ENCODE results near the gene GSTO2.
A peak's percentile ranks its signal among the peaks of the same experiment; 100 is the strongest.

The GSTO2 gene

DNA sequence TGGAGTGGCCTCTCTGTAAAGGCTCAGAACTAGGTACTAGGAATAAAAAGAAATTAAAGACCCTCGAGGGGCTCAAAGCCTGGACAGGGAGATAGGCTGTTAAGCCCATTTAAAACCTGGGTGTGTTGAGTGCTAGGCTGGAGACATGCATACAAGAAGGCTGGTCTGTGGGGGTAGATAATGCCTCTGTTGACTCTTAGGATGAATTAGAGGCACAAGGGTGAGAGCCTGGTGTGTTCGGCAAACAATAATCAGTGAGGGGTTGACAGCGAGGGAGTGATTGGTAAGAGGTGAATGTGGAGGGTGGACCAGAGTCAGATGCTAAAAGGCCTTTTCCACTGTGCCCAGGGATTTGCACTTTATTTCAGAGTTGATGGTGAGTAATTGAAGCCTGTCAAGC, 12.7 kb downstream of the GSTO2 start:
- no peak for DNase-seq (ENCODE audit: low read depth in 2 of 2)

DNA sequence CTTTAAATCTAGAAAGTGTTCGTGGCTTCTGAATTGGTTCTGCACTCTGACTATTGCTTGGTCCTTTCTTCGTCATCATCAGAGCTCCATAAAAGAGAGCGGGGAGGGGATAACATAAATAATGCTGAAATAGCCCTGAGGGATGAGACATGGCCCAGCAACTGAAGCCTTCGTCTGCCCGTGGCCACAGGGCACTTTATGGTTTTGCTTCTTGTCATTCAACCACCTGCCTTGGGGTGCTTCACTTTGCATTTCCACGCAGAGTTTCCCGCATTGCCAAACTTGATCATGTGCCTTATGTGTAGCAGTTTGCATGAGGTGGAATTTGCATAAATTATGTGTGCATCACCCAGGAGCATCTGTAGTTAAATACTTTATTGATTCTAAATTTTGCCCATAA, 15.9 kb downstream of the GSTO2 start:
- no peak for DNase-seq (ENCODE audit: low read depth in 2 of 2)

DNA sequence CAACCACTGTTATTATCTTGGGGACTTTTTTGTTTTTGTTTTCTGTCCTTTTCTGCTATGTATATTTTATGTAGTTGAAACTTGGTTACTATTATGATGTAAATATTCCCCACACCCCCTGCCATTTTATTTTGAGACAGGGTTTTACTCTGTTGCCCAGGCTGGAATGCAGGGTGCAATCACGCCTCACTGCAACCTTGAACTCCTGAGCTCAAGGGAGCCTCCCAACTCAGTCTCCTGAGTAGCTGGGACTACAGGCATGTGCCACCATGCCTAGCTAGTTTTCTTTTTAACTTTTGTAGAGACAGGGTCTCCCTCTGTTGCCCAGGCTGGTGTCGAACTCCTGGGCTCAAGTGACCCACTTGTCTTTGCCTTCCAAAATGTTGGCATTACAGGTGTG, 18.0 kb downstream of the GSTO2 start:
- DNase-seq (ENCODE audit: low read depth in 2 of 2) = no peak

DNA sequence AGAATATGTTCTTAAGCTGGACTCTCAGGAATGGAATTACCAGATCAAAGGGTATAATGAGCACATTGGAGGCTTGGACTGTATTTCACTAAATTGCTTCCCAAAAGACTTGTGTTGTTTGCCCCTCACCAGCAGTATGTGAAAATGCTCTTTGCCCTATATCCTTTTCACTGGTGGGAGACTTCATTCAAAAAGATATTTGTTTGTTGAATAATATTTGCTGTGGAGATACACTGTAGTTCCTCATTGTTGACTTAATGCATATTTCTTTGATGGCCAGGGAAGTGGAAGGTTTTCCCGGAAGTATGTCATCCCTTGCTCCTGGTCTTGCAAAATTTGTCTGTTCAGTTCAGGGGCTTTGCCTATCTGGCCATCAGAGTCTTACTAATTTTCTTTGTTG, 19.4 kb downstream of the GSTO2 start:
- no peak for DNase-seq (ENCODE audit: low read depth in 2 of 2)

DNA sequence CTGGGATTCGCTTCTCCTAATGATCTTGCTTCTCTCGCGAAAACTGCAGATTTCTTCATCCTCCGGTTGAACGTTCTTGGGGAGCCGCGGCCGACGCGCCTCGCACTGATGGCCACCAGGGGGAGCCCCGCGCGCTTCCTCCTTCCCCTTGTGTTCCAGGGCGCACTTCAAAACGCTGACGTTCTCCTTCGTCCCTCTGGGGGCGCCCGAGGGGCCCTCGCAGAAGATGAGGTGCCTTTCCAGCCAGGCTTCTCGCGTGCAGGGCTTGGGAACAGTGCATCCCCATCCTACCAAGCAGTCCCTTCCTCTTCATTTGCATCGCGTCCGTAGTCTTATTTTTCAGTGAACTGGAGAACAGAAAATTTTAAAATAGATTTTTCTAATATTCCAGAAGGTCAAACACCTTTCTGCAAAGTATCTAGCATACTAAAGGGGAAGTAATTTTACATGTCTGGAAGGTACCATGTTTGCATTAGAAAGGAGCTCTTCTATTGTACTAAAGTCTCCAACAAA, 22.5 kb downstream of the GSTO2 start:
- peak; percentile 70 to 84 for DNase-seq (ENCODE audit: low read depth in 2 of 2)

DNA sequence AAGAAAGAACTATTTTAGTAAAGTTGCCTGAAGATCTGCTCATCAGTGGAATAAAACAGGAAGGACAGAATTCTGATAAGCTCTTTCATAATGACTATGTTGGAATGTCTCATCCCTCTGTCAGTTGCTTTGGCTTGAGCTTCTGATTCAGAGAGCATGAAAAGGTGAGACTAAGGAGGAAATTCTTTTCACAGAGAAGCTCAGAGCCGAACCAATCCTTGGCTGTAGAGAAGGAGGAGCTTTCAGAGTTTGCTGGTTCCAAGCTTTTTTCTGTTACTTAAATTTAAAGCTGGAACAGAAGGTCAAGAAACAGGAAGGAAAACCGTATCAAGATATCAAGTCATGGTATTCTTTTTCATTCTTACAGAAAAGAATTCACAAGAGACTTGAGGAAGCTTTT, 24.0 kb downstream of the GSTO2 start:
- DNase-seq (ENCODE audit: low read depth in 2 of 2) = no peak

DNA sequence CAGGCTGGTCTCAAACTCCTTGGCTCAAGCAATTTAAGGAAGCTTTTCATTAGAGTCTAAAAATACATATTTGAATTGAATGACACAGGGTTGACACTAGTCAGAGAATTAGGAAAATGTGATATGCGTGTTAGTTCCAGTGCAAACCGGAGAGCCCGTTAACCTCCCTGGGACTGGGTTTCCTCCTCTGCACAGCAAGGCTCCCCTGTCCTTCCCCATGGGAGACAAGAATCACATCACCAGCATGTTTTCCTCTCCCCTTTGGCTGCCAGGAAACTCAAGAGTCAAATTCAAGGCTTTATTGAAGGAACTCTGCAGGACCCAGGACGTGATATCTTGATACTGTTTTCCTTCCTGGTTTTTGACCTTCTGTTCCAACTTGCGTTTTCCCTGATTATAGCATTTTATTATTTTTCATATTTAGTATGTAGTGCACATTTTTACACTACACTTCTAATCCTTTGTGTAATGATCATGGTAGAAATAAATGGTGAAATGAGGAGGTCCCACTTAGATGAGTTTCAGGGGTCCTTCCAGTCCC, 24.9 kb downstream of the GSTO2 start:
- DNase-seq (ENCODE audit: low read depth in 2 of 2) = no peak

DNA sequence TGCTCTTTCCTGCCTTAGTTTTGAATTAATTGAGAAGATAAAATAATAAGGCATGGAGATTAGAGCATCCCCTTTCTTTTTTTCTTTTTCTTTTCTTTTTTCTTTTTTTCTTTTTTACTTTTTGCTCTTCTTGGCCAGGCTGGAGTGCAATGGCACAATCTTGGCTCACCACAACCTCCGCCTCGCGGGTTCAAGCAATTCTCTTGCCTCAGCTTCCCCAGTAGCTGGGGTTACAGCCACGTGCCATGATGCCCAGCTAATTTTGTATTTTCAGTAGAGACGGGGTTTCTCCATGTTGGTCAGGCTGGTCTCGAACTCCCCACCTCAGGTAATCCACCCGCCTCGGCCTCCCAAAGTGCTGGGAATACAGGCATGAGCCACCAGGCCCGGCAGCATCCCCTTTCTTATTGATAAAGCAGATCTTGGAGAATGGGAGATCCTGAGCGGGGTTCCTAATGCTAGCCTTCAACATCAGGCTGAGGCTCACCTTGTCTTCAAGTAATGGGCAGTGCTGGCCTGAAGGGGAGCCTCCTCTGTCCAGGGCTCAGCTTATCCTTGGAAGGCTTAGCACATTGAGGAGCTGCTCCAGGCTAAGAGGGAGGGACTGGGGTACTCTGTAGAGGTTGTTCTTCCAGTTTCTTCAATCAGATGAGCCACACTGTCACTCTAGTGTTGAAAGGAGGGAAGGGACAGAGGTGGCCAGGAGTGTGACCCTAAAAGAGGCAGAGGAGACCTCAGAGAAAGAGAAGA, 27.9 kb downstream of the GSTO2 start:
- DNase-seq (ENCODE audit: low read depth in 2 of 2) = no peak

DNA sequence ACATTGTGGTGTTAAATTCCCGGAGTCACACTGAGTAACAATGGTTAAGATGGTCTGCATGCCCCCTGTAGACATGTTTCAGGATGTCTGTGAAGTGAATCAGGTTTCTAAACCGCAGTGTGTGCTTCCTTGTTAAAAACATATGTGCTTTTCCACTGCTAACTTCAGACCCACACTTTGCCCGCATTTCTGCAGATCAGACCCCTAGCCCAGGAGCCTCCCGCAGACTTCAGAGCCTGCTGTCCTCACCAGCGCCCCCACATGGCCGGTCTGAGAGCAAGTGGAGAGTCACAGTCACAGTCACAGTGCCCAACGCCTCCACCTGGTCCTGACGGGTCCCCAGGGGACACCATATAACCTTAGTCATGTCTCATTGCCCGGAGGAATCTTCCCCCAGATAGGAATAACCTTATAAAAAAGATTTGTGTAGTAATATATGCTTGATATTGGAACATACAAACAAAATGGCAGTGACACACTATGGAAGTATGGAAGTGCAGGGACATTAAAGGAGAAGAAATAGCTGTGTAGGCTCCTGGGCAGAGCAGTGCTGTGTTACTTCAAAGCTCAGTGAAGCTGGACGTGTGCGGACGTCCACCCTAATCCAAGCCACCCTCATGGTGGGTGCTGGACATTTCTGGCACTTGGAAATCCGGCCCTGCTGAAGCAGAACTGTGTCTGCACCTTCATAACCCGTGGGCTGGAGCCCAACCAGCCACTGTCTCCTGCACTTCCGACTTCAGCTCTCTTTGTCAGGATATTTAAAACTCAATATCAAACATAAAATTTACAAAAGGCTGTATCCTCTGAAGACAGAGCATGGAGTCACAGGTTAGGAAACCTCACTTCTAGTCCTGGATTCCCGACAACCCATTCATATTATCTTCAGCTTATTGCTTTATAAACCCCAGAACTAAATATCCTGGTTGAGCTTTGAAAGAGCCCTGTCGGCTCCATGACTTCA, 29.0 kb downstream of the GSTO2 start:
- no peak for DNase-seq (ENCODE audit: low read depth in 2 of 2)

DNA sequence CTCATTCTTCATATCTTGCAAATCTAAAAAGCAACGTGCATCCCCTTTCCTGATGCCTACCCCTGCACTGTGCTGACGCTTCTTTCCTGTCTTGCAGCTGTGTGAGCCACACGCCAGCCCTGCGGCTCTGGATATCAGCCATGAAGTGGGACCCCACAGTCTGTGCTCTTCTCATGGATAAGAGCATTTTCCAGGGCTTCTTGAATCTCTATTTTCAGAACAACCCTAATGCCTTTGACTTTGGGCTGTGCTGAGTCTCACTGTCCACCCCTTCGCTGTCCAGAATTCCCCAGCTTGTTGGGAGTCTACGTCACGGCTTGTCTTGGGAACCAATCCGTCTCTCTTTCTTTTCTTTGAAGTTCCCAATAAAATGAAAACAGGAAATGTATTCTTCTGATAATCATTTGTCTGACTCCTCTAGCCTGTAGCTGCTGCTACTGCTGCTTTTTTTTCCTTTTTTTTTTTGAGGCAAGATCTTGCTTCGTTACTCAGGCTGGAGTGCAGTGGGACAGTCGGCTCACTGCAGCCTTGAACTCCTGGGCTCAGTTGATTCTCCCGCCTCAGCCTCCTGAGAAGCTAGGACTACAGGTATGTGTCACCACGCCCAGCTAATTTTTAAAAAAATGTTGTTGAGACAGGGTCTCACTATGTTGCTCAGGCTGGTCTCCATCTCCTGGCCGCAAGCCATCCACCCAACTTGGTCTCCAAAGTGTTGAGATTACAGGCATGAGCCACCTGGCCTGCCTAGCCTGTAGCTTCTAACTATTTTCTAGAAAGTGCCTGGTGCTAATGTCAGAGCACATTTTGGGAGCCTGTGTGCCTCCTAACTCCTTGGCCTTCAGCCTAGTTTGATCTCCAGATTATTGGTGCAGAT, 30.3 kb downstream of the GSTO2 start:
- DNase-seq (ENCODE audit: low read depth in 2 of 2) = no peak

DNA sequence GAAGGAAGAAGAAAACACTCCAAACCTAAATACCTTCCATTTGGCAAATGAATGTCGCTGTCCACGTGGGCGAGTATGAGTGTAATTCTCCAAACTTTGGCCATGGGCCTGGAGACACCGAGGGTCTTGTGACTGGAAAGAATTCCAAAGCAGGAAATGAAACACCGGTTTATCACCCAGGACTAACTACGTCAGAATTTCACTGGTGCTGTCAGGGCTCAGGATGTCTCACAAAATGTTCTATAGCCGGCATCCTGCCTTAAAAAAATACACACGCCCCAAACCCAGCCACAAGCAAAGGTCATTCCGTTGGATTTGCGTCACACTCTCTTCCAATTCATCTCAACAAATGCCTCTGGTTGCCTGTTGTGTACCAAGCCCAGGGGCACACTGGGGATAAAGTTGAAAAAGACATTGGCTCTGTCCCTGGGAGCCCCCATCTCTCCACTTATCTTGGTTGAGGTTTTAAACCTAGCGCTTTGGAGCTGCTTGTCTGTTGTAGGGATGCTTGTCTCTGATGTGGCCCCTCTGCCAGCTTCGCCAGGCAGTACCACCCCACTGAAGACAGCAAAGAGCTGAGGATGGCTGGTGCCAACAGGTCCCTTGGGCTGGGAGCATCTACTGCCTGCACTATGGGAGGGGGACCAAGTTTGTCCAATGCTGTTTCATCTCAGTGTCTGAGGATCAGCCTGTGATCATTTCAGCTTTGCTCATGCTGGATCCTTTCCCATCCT, 31.2 kb downstream of the GSTO2 start:
- DNase-seq (ENCODE audit: low read depth in 2 of 2) = no peak

DNA sequence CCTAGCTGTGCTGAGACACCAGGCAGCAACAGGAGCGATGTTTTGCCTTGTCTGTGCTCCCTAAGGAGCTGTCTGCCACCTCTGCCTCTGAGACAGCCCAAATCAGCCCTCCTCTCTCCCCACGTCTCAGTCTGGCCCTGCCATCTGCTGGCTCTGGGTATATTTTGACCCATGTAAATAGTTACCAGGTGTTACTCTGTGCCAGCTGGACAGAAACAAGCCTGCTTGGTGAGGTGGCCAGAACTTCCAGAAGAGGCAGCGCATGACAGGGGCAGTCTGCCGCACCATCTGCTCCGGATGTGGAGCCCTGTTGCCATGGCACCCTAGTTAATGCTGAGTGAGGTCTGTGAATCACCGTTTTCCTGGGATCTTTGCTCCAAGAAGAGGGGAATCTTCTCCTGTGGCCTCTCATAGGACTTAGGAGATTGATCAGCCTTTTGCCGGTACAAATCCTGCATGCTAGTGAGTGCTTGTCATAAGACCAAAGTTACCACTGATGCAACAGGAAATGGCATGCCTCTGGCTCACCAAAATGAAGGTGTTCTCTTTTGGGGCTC, 31.8 kb downstream of the GSTO2 start:
- DNase-seq (ENCODE audit: low read depth in 2 of 2) = no peak

DNA sequence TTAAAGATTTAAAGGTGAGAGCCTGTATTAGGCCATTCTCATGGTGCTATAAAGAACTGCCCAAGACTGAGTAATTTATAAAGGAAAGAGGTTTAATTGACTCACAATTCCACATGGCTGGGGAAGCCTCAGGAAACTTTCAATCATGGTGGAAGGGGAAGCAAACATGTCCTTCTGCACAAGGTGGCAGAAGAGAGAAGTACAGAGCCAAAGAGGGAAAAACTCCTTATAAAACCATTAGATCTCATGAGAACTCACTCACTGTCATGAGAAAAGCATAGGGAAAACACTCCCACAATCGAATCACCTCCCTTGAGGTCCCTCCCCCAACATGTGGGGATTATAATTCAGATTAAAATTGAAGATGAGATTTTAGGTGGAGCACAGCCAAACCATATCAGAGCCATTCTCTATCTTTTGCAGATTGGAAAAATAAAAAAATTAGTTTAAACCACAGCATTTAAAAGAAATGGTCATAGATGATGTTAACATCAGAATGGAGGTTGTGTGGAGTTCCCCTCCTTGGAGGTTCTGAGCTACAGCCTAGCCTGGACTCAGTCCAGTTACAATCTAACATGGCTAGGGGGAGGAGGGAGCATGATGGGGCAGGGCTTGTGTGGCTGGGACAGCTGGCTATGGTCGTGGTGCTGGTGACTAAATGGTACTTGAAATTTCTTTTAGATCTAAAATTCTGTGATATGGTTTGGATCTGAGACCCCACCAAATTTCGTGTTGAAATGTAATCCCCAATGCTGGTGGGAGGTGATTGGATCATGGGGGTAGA, 33.1 kb downstream of the GSTO2 start:
- no peak for DNase-seq (ENCODE audit: low read depth in 2 of 2)

DNA sequence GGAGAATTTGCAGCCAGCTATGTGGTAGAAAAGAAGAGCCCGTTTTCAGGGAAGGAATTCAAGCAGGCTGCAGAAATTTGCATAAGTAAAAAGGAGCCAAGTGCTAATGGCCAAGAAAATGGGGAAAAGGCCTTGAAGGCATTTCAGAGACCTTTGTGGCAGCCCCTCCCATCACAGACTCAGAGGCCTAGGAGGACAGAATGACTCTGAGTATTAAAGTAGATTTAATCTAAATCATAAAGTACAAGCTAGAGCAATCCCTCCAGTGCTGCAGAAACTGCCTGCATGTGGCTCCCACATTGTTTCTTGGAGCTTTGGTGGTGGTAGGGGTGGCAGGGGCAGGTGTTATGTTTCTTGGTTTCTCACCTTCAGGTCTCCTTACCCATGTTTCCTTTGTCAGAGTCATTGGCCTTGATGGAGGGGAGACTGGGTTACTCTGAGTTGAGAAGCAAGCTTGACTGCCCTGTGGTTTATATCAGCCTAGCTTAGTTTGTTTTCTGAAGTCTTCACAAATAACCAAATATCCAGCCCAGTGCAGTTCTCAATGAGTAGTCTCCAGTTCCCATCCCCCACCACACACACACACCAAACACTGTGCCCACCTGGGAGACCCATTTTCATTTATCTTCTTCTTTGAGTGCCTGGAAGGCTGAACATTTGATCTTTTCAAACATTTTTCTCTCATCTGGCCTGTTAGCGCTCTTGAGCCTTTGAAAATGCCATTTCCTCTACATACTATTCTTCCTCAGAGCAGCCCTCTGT, 34.8 kb downstream of the GSTO2 start:
- DNase-seq (ENCODE audit: low read depth in 2 of 2) = no peak

DNA sequence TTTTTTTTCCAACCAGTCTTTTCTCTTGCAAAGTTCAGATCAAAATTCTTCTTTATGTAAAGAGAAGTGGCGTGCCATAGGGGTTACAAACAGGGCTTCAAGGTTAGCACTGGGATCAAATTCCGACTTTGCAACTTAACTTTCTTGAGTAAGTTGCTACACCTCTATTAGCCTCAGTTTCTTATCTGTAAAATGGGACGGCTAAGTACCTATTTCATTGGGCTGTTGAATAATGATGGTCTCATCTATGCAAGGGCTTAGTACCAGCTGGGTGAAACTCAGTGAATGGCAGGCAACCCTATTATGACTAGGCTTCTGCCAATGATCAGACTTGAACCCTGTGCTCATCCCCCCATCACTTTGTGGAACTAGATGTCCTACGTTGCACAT, 35.4 kb downstream of the GSTO2 start:
- DNase-seq (ENCODE audit: low read depth in 2 of 2) = no peak

DNA sequence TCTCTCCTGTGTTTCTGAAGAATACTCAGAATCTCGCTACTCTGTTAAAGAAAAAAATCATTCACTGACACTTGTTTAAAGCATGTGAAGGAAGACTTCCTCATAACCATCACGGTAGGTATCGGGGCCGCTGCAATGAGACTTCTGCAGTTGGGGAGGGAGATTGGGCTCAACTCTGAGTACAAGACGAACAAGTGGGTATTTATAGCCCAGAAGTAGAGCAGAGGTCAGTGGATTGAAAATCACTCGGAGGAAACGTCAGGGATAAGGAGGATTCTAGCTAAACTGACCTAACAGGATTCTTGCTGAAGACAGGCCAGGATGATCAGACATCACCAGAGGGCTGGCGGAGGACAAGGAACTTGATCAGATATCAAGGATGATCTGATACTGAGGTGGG, 35.9 kb downstream of the GSTO2 start:
- DNase-seq (ENCODE audit: low read depth in 2 of 2) = no peak

DNA sequence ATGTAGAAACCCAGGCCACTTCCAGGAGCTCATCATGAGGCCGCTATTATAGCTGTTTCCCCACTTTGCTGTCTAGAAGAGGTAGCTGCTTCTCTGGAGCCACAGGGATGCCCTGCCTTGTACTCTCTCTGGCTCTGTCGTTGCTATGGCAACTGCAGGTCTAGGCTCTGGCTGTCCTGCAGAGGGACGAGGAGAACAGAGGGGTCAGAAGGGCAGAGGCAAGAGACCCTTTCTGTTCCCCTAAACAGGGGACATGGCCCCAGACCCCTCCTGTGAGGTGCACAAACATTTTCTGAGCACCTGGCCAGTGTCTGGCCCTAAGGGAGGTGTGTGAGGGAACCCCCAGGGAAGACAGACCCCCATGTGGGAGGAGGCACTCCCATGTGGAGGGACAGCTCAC, 37.9 kb downstream of the GSTO2 start:
- no peak for DNase-seq (ENCODE audit: low read depth in 2 of 2)

DNA sequence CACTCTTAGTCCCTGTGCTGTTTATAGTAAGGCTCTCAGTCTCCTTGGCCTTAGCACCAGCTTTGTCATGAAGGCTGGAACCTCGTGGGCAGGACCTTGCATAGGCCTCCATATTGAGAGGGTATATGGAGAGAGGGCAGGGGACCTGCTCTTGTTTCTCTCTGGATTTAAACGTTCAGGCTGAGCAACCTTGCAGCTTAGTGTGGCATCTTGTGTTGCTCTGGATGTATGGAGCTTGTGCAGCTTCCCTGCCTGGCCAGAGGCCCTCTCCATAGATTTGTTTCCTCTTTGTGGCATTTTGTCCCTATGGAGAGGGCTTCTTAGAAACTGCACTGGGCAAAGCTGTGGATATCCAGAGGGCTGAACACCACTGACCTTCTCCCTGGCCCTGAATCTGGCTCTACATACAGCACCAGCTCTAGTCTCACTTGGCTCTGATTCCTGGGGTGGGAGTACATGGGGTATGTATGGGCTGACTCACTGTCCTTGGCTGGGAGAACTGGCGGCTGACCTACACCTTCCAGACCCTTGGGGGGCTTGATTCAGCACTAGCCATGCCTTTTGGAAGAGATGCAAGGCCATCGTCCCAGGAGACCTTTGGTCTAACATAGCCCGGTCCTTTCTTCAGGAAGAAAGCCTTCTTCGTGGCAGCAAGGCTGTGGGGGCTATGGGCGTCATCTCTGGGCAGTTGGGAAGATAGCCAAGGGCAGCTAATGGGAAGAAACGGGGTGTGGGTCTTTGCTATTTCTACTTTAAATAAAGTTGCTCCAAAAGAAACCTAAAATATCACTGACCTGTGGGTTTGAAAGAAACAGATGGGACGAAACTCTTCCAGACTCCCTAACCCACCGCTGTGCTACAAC, 38.8 kb downstream of the GSTO2 start:
- DNase-seq (ENCODE audit: low read depth in 2 of 2) = no peak

All from stimulated activated CD4-positive, alpha-beta T cell treated with anti-CD3 and anti-CD28 coated beads, Interleukin-1b, Interleukin-23, amount 100 ng/mL, for 1 hour (primary cell).